ENCODE results near the gene MBNL1.
A peak's percentile ranks its signal among the peaks of the same experiment; 100 is the strongest.

MBNL1 gene, protein sequence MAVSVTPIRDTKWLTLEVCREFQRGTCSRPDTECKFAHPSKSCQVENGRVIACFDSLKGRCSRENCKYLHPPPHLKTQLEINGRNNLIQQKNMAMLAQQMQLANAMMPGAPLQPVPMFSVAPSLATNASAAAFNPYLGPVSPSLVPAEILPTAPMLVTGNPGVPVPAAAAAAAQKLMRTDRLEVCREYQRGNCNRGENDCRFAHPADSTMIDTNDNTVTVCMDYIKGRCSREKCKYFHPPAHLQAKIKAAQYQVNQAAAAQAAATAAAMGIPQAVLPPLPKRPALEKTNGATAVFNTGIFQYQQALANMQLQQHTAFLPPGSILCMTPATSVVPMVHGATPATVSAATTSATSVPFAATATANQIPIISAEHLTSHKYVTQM

DNA sequence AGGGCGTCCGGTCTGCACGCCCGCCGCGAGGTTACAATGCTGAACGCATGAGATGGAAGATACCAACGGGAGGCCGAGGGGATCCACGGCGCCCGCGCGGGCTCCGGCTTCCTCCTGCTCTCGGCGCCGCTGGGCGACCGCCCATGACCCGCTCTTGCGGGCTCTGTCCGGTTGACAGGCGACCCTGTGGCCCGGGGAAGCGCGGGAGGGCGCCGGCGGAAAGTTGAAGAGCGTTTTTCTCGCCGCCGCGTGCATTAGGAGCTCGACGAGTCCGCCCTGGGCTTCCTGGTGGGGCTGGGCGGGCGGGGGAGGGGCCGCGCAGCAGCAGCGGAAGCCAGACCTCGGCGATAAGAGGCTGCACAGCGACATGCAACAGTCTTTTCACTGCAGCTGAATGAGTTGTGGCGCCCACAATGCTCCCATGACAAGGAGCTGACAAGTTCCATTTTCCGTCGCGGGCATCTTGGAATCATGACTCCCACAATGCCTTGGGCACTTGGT, at the start of gene MBNL1:
Gene MBNL1, plus strand, starts transcription at position 375 of the 501 bp plus-strand sequence. CDS start 31,265 bp downstream, outside the sequence.
- H3K36me3 ChIP-seq (ENCODE audit: control insufficient read depth, insufficient read depth, low read length) = no peaks in the 10 kb centered on the region
- no peaks in the 10 kb centered on the region for H3K9me3 ChIP-seq (ENCODE audit: control insufficient read depth, insufficient read depth, low read length)
- H3K27me3 ChIP-seq (ENCODE audit: control insufficient read depth, insufficient read depth, low read length) = peaks cover 20% of the 10 kb centered on the region
- peak within 1 kb of the TSS; percentile 86 for H3K9ac ChIP-seq (ENCODE audit: low read depth, low read length)
- peak within 1 kb of the TSS; percentile 83 for H3K4me3 ChIP-seq (ENCODE audit: low read depth, low read length)
- H3K27ac ChIP-seq (ENCODE audit: low read depth, low read length) = peak within 1 kb of the TSS; percentile 85
- H3K4me1 ChIP-seq (ENCODE audit: control insufficient read depth, insufficient read depth, low read length) = peaks cover 24% of the 10 kb centered on the region

- Histone ChIP-seq H3K4me1 (ENCODE audit: control insufficient read depth, insufficient read depth, low read length) (no peaks in the 10 kb centered on the region), H3K9me3 (ENCODE audit: control insufficient read depth, insufficient read depth, low read length) (no peaks in the 10 kb centered on the region), H3K36me3 (ENCODE audit: control insufficient read depth, insufficient read depth, low read length) (no peaks in the 10 kb centered on the region), H3K27me3 (ENCODE audit: control insufficient read depth, insufficient read depth, low read length) (no peaks in the 10 kb centered on the region), H3K9ac (ENCODE audit: low read depth, low read length) (no peak overlapping the region), H3K4me3 (ENCODE audit: low read depth, low read length) (no peak overlapping the region), H3K27ac (ENCODE audit: low read depth, low read length) (no peak overlapping the region)
Measured at GRCh38 chr3:152219216-152219615, 49.5 kb upstream of the MBNL1 start.

- H3K9ac ChIP-seq (ENCODE audit: low read depth, low read length) = no peak overlapping the region
- no peak overlapping the region for H3K27ac ChIP-seq (ENCODE audit: low read depth, low read length)
- H3K27me3 ChIP-seq (ENCODE audit: control insufficient read depth, insufficient read depth, low read length) = no peaks in the 10 kb centered on the region
- H3K4me1 ChIP-seq (ENCODE audit: control insufficient read depth, insufficient read depth, low read length) = no peaks in the 10 kb centered on the region
- H3K36me3 ChIP-seq (ENCODE audit: control insufficient read depth, insufficient read depth, low read length) = no peaks in the 10 kb centered on the region
- H3K4me3 ChIP-seq (ENCODE audit: low read depth, low read length) = no peak overlapping the region
- H3K9me3 ChIP-seq (ENCODE audit: control insufficient read depth, insufficient read depth, low read length) = no peaks in the 10 kb centered on the region
Measured at GRCh38 chr3:152219769-152220255, 48.9 kb upstream of the MBNL1 start.

DNA sequence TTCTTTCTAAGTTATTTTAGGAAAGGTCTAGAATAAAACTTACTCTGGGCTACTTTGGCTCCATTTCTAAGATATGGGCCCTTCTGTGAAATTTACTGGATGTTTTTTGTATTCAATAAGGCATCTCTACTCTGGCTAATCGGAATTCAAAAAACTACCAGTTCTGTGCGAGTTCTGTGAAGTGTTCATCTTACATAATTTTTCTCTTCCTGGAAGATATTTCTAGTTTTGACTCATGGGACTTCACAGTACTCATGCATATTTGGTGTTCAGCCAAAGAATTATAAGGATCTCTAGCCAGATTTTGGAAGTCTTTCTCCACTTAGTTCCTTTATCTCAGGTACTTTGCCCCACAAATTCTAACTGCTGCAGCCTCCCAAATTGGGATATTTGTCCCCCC, 46.4 kb upstream of the MBNL1 start:
- Histone ChIP-seq H3K27ac (ENCODE audit: low read depth, low read length) (no peak overlapping the region), H3K4me1 (ENCODE audit: control insufficient read depth, insufficient read depth, low read length) (no peaks in the 10 kb centered on the region), H3K4me3 (ENCODE audit: low read depth, low read length) (no peak overlapping the region), H3K36me3 (ENCODE audit: control insufficient read depth, insufficient read depth, low read length) (no peaks in the 10 kb centered on the region), H3K9ac (ENCODE audit: low read depth, low read length) (no peak overlapping the region), H3K9me3 (ENCODE audit: control insufficient read depth, insufficient read depth, low read length) (no peaks in the 10 kb centered on the region), H3K27me3 (ENCODE audit: control insufficient read depth, insufficient read depth, low read length) (no peaks in the 10 kb centered on the region)

DNA sequence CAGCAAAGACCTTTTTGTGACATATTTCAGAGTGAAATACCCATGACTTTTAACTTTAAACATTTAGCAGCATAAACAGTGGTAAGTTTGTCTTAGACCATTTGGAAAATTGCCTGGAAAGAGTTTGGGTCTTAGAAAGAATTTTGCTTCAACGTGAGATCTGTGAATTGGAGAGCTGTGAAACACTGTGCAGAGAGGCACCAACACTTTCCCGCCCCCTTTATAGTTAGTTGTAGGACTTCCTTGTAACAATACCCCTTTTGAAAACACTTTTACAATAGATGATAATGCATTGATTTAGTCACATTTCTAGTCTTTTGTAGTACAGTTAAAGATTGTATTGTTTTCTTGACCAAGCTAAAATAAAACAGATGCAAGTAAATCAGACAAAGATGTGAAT, 43.5 kb upstream of the MBNL1 start:
- no peak overlapping the region for H3K4me3 ChIP-seq (ENCODE audit: low read depth, low read length)
- no peaks in the 10 kb centered on the region for H3K27me3 ChIP-seq (ENCODE audit: control insufficient read depth, insufficient read depth, low read length)
- no peaks in the 10 kb centered on the region for H3K36me3 ChIP-seq (ENCODE audit: control insufficient read depth, insufficient read depth, low read length)
- H3K27ac ChIP-seq (ENCODE audit: low read depth, low read length) = no peak overlapping the region
- no peaks in the 10 kb centered on the region for H3K4me1 ChIP-seq (ENCODE audit: control insufficient read depth, insufficient read depth, low read length)
- no peaks in the 10 kb centered on the region for H3K9me3 ChIP-seq (ENCODE audit: control insufficient read depth, insufficient read depth, low read length)
- H3K9ac ChIP-seq (ENCODE audit: low read depth, low read length) = no peak overlapping the region

DNA sequence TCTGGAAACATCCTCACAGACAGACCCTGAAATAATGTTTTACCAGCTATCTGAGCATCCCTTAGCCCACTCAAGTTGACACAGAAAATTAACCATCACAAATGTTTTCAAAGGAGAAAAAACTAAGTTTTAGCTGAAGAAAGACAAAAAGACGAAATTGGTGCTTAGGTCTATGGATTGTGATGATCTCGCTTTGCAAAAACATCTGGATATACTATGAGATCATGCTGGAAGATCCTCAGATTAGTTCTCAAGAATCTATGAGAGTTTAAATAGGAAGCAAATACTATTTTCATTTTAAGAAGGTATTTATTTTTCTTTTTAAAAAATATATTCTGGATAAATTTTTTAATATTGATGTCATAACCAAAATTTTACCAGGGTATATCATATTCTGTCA, 42.6 kb upstream of the MBNL1 start:
- H3K4me3 ChIP-seq (ENCODE audit: low read depth, low read length) = no peak overlapping the region
- H3K4me1 ChIP-seq (ENCODE audit: control insufficient read depth, insufficient read depth, low read length) = no peaks in the 10 kb centered on the region
- H3K27ac ChIP-seq (ENCODE audit: low read depth, low read length) = no peak overlapping the region
- no peak overlapping the region for H3K9ac ChIP-seq (ENCODE audit: low read depth, low read length)
- H3K36me3 ChIP-seq (ENCODE audit: control insufficient read depth, insufficient read depth, low read length) = no peaks in the 10 kb centered on the region
- H3K9me3 ChIP-seq (ENCODE audit: control insufficient read depth, insufficient read depth, low read length) = no peaks in the 10 kb centered on the region
- H3K27me3 ChIP-seq (ENCODE audit: control insufficient read depth, insufficient read depth, low read length) = no peaks in the 10 kb centered on the region

DNA sequence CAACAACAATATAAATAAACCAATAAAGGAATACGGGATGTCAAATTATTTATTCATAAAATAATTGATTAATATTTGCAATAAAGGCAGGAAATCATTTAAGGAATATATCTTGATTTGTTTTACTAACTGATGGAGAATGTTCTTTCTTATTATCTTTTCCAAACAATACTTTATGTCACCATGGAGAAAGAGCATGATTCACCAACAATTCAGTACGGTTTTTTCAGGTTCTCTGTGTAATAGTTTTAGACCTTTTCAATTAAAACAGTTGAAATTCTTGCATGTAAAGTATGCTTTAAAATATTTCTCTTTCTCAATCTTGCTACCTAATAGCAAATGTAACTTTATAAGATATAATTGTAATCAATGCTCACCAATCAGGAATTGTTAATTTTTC, 41.7 kb upstream of the MBNL1 start:
- Histone ChIP-seq H3K9me3 (ENCODE audit: control insufficient read depth, insufficient read depth, low read length) (no peaks in the 10 kb centered on the region), H3K4me1 (ENCODE audit: control insufficient read depth, insufficient read depth, low read length) (no peaks in the 10 kb centered on the region), H3K27me3 (ENCODE audit: control insufficient read depth, insufficient read depth, low read length) (no peaks in the 10 kb centered on the region), H3K27ac (ENCODE audit: low read depth, low read length) (no peak overlapping the region), H3K36me3 (ENCODE audit: control insufficient read depth, insufficient read depth, low read length) (no peaks in the 10 kb centered on the region), H3K4me3 (ENCODE audit: low read depth, low read length) (no peak overlapping the region), H3K9ac (ENCODE audit: low read depth, low read length) (no peak overlapping the region)

- Histone ChIP-seq H3K4me1 (ENCODE audit: control insufficient read depth, insufficient read depth, low read length) (no peaks in the 10 kb centered on the region), H3K27ac (ENCODE audit: low read depth, low read length) (no peak overlapping the region), H3K9ac (ENCODE audit: low read depth, low read length) (no peak overlapping the region), H3K36me3 (ENCODE audit: control insufficient read depth, insufficient read depth, low read length) (no peaks in the 10 kb centered on the region), H3K4me3 (ENCODE audit: low read depth, low read length) (no peak overlapping the region), H3K9me3 (ENCODE audit: control insufficient read depth, insufficient read depth, low read length) (no peaks in the 10 kb centered on the region), H3K27me3 (ENCODE audit: control insufficient read depth, insufficient read depth, low read length) (no peaks in the 10 kb centered on the region)
Measured at GRCh38 chr3:152229692-152230091, 39.0 kb upstream of the MBNL1 start.

GRCh38 chr3:152230370-152230769, 38.4 kb upstream of the MBNL1 start:
- H3K9me3 ChIP-seq (ENCODE audit: control insufficient read depth, insufficient read depth, low read length) = no peaks in the 10 kb centered on the region
- no peak overlapping the region for H3K27ac ChIP-seq (ENCODE audit: low read depth, low read length)
- no peaks in the 10 kb centered on the region for H3K27me3 ChIP-seq (ENCODE audit: control insufficient read depth, insufficient read depth, low read length)
- H3K4me1 ChIP-seq (ENCODE audit: control insufficient read depth, insufficient read depth, low read length) = no peaks in the 10 kb centered on the region
- H3K9ac ChIP-seq (ENCODE audit: low read depth, low read length) = no peak overlapping the region
- H3K4me3 ChIP-seq (ENCODE audit: low read depth, low read length) = no peak overlapping the region
- H3K36me3 ChIP-seq (ENCODE audit: control insufficient read depth, insufficient read depth, low read length) = no peaks in the 10 kb centered on the region

- H3K9me3 ChIP-seq (ENCODE audit: control insufficient read depth, insufficient read depth, low read length) = no peaks in the 10 kb centered on the region
- no peak overlapping the region for H3K9ac ChIP-seq (ENCODE audit: low read depth, low read length)
- H3K36me3 ChIP-seq (ENCODE audit: control insufficient read depth, insufficient read depth, low read length) = no peaks in the 10 kb centered on the region
- H3K27me3 ChIP-seq (ENCODE audit: control insufficient read depth, insufficient read depth, low read length) = no peaks in the 10 kb centered on the region
- no peak overlapping the region for H3K4me3 ChIP-seq (ENCODE audit: low read depth, low read length)
- no peak overlapping the region for H3K27ac ChIP-seq (ENCODE audit: low read depth, low read length)
- no peaks in the 10 kb centered on the region for H3K4me1 ChIP-seq (ENCODE audit: control insufficient read depth, insufficient read depth, low read length)
Measured at GRCh38 chr3:152232001-152232400, 36.7 kb upstream of the MBNL1 start.

DNA sequence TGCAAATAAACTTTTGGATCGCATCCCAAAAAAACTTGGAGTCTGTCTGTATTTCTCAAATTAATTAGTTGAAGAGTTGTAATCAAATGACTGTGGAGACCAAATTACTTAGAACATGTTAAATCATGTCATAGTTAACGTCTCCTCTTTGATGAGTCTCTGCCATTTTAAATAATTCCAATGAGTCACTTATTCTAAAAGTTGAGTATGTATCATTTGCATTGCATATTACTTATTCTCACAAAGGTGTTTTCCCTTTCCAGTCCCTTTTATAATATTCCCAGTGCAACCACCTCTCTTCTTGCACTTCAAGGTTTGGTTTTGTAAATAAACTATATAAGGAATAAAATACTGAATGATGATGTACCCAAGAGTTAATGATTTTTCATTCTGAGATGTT, 36.0 kb upstream of the MBNL1 start:
- H3K27me3 ChIP-seq (ENCODE audit: control insufficient read depth, insufficient read depth, low read length) = no peaks in the 10 kb centered on the region
- no peaks in the 10 kb centered on the region for H3K4me1 ChIP-seq (ENCODE audit: control insufficient read depth, insufficient read depth, low read length)
- no peak overlapping the region for H3K9ac ChIP-seq (ENCODE audit: low read depth, low read length)
- no peaks in the 10 kb centered on the region for H3K36me3 ChIP-seq (ENCODE audit: control insufficient read depth, insufficient read depth, low read length)
- no peaks in the 10 kb centered on the region for H3K9me3 ChIP-seq (ENCODE audit: control insufficient read depth, insufficient read depth, low read length)
- no peak overlapping the region for H3K27ac ChIP-seq (ENCODE audit: low read depth, low read length)
- H3K4me3 ChIP-seq (ENCODE audit: low read depth, low read length) = no peak overlapping the region
